ENCODE results near the gene SLC39A11.

Gene SLC39A11

DNA sequence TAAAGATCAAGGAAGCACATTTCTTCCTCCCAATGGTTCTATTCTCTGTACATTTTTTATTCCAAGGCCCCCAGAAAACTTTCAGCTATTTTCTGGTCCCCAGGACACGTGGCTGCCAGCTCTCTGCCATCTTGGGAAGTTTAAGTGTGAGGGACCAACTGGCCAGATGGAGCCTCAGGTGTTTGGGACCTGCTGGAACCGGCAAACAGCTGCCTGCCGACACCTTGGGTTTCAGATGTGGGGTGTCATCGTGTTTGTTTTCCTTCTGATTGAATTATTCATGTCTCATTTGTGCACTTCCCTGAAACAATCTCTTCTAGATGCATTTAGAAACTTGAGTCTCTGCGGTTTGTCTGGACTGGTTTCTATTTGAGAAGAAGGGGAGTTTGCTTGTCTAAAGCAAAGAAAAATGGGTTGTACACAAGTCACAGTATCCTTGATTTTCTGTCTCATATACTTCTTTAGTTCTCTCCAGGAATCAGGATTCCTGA, 386.5 kb downstream of the SLC39A11 start:
- DNase-seq, result no peak

DNA sequence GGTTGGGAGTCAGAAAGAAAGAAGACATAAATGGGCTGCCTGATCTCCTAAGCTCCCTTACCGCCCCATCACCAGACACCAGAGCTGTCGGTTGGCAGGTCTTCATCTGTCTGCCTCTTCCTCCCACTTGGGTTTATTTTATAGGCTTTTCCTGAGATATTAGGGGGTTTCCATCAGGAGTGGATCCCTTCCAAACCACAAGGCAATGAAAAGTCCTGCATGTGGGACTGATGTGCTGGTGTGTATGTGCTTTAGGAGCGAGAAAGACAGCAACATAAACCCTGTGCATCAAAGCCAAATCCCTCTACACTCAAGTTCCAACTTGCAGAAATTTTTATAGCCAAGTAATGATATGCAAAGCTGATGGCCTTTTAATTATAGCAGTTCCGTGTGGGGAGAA, 389.5 kb downstream of the SLC39A11 start:
- no peak for DNase-seq

GRCh38 chr17:72702136-72702735, 390.3 kb downstream of the SLC39A11 start:
- no peak for DNase-seq

DNA sequence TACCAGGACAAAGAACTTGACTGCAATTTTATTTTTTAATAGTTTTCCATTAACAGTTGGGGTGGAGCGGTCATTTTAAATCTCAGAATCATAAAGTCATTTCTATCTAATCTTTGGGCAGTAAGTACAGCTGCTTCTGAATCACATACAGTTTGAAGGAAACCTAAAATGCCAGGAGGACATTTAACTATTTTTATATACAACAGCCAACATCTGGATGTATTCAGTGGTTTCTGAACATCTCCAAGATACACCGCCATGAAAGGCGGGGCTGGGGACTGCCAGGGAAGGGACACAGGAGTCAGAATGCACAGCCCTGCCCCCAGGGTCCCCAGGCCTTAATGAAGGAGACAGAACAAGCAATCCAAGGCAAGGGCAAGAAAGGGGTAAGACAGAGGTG, 392.3 kb downstream of the SLC39A11 start:
- no peak for DNase-seq

DNA sequence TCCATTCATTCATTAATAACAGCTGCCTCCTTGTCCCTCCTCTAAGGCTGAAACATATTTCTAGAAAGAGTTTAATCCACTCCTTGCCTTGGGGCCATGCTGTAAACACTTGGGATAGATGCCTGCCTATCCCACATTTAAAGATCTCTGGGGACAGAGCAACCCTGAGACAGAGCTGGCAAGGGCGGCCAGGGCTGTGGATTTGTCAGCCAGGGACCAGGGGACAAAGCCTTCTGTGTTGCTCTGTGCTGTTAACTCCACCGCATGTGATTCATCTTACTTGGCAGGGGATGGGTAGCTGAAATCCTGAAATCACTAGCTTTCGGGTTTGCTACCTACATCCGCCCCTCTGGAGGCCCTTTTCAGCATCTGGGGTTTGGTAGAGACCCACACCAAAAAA, 392.9 kb downstream of the SLC39A11 start:
- no peak for DNase-seq

GRCh38 chr17:72697602-72698146, 394.8 kb downstream of the SLC39A11 start:
- DNase-seq, result no peak

- no peak for DNase-seq
Observed at GRCh38 chr17:72696721-72697120, 395.8 kb downstream of the SLC39A11 start.

GRCh38 chr17:72696156-72696555, 396.3 kb downstream of the SLC39A11 start:
- DNase-seq, result no peak

DNA sequence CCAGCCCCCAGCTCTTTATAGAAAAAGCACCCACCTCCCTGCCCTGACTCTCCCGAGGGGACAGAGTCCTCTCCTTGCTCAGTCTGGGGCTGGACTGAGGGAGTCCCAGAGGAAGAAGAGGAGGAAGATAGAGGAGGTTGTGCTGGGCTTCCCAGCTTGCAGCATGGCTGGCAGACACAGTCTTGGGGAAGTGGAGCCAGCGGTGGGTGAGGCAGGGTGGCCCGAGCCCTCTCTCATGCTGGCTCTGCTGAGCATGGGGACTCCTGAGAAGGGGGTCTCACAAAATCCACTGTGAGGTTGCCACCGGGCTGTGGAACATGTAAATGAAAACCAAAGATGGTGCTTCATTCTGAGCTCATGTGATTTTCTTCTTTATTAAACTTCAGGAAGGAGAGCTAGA, 398.5 kb downstream of the SLC39A11 start:
- no peak for DNase-seq

DNA sequence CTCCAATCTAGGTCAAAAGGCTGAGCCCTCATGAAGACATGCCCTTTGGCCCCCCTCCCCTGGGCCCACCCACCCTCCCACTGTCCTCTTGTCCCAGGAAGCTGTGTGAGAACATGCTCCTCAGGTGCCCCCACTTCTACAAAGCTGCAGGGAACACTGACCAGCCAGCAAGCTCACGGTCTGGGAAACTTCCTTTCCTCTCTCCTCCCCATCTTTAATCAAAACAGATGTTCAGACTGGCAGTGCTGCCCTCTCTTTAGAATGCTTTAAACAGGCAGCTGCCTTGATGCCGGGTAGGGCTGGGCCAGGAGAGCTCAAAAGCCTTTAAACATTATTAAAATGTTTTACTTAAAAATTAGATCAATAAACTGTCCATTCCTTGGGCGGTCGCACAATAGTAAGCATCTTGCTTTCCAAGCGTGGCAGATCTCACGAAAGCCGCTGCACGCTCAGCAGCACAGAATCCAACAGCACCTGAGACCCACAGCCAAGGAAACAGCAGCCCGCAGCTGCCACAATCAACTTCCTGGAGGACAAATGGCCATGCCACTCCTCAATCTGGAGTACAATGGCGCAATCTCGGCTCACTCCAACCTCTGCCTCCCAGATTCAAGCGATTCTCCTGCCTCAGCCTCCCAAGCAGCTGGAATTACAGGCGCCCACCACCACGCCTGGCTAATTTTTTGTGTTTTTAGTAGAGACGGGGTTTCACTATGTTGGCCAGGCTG, 399.2 kb downstream of the SLC39A11 start:
- DNase-seq, result no peak

DNA sequence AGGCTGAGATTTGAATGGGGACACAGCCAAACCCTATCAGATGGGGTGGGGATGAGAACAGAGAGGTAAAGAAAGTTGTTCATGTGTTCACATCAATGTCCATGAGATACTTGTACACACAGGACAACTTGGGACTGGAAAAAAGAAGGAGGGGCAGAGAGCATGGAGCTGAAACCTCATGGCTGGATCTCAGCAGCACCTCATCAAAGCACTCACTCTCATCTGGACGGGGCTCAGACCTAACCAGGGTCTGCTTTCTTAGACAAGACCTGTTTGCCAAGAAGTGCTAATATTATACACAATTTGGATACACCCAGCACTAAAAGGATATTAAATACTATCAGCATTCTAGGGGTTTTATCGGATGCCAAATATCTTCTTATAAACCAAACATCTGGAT, 399.8 kb downstream of the SLC39A11 start:
- no peak for DNase-seq

DNA sequence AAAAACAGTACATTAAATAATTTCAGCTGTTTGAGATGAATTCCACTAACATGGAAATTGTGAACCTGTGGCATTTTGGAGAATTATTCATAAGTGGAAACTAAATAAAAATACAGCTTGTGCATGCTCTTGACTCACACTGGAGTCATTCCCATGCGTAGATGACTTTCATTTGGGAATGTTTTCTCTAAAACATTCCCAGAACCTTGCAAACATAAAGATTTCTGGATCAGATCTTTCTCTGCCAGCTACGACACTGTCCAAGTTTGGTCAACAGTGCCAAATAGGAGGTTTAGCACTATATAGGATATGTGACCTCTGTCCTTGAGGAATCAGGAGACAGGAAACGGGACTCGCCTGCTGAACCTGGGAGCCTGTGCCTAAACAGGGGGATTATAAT, 400.9 kb downstream of the SLC39A11 start:
- no peak for DNase-seq

DNA sequence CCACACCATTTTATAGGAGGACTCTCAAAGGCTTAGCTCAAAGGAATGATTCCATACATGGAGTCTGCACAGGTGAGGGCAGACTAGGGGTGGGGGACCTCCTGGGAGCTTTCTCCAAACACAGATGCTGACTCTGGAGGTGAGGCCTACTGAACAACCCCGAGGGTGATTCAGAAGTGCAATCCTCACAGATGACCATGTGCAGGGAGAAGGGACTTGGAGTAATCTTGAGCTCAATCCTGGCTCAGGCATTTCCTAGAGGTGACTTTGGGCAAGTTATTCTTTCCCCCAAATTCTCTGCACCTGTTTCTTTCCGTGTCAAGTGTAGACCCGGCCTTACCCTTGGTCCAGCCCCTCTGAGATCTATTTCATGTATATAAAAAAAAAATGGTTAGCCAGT, 401.5 kb downstream of the SLC39A11 start:
- DNase-seq, result no peak

- no peak for DNase-seq
Observed at GRCh38 chr17:72687886-72688285, 404.6 kb downstream of the SLC39A11 start.

GRCh38 chr17:72684405-72685020, 408.0 kb downstream of the SLC39A11 start:
- no peak for DNase-seq

- no peak for DNase-seq
Observed at GRCh38 chr17:72683506-72684404, 408.7 kb downstream of the SLC39A11 start.

GRCh38 chr17:72682605-72683004, 409.9 kb downstream of the SLC39A11 start:
- no peak for DNase-seq

DNA sequence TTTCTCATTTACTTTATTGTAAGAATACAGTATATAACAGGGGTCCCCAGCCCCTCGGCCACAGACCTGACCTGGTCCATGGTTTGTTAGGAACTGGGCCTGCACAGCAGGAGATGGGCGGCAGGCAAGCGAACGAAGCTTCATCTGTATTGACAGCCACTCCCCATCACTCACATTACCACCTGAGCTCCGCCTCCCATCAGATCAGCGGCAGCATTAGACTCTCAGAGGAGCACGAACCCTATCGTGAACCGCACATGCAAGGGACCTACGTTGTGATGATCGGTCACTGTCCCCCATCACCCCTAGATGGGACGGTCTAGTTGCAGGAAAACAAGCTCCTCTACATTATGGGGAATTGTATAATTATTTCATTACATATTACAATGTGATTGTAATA, 410.6 kb downstream of the SLC39A11 start:
- no peak for DNase-seq

- DNase-seq, result no peak
Observed at GRCh38 chr17:72677714-72678390, 414.6 kb downstream of the SLC39A11 start.

DNA sequence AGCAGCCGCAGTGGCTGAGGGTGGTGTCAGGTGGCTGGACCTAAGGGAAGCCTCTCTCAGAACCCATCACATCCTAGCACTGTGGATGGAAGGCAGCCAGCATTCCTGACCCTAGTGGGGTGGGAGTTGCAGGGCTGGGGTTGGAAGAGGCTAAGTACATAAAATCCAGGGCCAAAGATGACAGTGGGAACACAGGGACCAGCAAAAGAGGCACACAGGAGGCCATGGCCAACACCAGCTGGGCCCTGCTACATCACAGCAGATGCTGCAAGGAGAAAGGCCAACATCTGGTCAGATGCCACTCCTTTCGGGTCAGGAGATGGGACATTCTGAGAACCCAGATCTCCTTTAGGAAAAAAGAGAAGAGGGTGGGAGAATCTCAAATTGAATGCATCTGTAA, 415.4 kb downstream of the SLC39A11 start:
- DNase-seq, result no peak

DNA sequence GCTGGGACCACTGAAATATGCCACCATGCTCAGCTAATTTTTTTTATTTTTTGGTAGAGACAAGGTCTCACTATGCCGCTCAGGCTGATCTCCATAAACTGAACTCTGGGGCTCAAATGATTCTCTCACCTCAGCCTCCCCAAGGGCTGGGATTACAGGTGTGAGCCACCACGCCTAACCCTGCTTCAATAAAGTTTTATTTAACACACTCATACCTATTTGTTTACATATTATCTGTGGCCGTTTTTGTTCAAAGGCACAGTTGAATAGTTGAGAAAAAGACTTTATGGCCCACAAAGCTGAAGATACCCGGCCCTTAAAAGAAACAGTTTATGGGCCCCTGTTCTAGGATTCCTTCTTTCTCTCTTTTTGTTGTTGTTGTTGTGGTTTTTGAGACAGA, 419.8 kb downstream of the SLC39A11 start:
- no peak for DNase-seq

DNA sequence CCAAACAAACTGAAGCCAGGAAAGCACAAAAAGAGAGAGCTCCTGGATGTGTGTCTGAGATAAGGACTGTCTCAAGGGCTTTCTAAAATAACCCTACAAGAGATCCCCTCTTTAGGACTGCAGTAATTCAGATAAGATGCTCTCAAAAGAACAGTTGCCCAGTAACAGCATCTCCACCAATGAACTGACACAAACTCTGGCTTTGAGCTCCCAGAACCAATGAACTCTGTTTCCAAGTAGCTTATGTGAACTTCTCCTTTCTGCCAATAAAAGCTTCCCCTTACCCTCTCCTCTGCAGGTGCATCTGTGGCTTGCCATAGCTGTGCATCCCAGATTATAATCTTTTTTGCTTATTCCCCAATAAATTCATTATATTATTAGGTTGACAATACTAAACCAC, 421.5 kb downstream of the SLC39A11 start:
- DNase-seq, result no peak
